GM12801 (cell line): ENCODE results near the gene SLC35C1.

Source experiments
- TF ChIP-seq, protein P1 (sequence below): IDR thresholded peaks from one replicate; pipeline ENCODE4 v1.5.1; 2011; ENCODE audit warnings: control low read depth; ENCODE audit not compliant: insufficient read length; ENCODE audit errors: extremely low read depth

Gene SLC35C1

GRCh38 chr11:45773786-45774655 is 30.9 kb upstream of the SLC35C1 start:
- TF ChIP-seq, protein P1, sequence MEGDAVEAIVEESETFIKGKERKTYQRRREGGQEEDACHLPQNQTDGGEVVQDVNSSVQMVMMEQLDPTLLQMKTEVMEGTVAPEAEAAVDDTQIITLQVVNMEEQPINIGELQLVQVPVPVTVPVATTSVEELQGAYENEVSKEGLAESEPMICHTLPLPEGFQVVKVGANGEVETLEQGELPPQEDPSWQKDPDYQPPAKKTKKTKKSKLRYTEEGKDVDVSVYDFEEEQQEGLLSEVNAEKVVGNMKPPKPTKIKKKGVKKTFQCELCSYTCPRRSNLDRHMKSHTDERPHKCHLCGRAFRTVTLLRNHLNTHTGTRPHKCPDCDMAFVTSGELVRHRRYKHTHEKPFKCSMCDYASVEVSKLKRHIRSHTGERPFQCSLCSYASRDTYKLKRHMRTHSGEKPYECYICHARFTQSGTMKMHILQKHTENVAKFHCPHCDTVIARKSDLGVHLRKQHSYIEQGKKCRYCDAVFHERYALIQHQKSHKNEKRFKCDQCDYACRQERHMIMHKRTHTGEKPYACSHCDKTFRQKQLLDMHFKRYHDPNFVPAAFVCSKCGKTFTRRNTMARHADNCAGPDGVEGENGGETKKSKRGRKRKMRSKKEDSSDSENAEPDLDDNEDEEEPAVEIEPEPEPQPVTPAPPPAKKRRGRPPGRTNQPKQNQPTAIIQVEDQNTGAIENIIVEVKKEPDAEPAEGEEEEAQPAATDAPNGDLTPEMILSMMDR: no peak

GRCh38 chr11:45774786-45775185 is 30.2 kb upstream of the SLC35C1 start:
- TF ChIP-seq, protein P1: no peak

DNA sequence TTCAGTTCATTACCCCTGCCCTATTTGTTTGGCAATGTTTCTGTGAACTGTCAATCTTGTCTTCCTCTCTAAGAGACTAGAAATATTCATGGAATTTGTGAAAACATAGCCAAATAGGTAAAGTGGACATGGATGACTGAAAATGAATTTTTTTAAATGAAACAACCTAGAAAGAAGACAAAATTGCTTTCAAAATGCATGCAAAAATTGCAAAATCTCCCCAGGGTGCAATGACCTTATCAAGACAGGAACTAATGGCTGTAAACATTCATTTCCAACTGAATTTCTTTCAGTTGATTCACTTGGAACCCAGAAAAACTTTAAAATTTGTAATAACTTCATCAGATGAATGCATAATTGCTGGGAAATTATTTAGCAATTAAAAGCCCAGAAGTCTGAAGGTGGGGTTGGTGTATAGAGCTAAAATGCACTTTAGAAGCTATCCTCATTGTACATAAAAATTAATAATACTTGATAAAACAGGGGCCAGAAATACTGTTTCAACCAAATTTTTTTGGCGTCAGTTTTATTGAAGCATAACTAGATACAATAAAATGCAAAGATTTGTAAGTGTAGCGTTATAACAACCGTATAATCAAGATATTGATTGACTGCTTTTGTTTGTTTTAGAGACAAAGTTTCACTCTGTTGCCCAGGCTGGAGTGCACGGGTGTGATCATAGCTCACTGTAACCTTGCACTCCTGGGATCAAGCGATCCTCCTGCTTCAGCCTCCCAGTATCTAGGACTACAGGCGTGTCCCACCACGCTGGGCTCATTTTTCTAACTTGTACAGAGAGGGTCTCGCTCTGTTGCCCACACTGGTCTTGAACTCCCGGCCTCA is 27.6 kb upstream of the SLC35C1 start:
- TF ChIP-seq, protein P1: no peak

DNA sequence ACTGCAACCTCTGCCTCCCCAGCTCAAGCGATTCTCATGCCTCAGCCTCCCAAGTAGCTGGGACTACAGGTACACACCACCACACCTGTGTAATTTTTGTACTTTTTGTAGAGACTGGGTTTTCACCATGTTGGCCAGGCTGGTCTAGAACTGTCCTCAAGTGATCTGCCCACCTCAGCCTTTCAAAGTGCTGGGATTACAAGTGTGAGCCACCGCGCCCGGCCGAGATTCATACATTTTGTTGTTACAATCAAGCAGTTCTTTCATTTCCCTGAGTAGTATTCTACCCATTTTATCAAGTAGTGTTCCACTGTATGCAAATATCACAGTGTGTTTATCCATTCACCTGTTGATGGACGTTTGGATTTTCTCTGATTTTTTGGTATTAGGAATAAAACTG is 26.6 kb upstream of the SLC35C1 start:
- TF ChIP-seq, protein P1: no peak

- TF ChIP-seq, protein P1: no peak
Observed at GRCh38 chr11:45779602-45780001, 25.3 kb upstream of the SLC35C1 start.

DNA sequence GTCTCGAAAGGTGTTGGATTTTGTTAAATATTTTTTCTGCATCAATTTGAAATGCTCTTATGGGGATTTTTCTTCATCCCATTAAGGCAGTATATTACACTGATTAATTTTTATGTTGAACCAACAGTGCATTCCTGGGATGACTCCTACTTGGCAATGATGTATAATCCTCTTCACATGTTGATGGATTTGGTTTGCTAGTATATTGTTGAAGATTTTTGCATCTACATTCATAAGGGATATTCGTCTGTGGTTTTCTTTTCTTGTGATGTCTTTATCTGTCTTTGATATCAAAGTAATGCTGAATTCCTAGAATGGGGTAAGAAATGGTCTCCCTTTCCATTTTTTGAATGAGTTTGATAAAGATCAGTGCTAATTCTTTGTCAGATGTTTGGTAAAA is 18.7 kb upstream of the SLC35C1 start:
- TF ChIP-seq, protein P1: no peak

- TF ChIP-seq, protein P1: no peak
Observed at GRCh38 chr11:45788887-45789286, 16.1 kb upstream of the SLC35C1 start.
